Hematopoietic multipotent progenitor cell treated with erythropoietin and hydrocortisone succinate and interleukin-3 and kit ligand, for 17 days (in vitro differentiated cells): ENCODE data around the gene ACY1.

Experiments used
- DNase-seq: peaks from one replicate; pipeline ENCODE4 v3.0.0-alpha.2; 2015; ENCODE audit warnings: low spot score

The ACY1 gene

GRCh38 chr3:52005571-52005986, 22.2 kb downstream of the ACY1 start:
- no peak for DNase-seq

GRCh38 chr3:52006017-52006819, 22.9 kb downstream of the ACY1 start:
- DNase-seq: no peak

DNA sequence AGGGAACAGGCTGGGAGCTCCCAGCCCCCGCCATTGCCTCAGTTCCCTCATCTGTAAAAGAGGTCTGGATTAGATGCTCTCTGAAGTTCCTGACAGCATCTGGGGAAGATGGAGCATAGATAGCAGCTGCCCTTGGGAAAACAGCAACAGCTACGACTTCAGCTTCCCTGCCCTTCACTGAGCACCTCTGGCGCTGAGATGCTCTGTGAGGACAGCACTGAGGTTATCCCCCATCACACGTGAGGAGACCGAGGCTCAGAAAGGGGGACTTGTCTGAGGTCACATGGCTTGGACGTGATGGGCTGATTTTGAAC, 23.4 kb downstream of the ACY1 start:
- no peak for DNase-seq

DNA sequence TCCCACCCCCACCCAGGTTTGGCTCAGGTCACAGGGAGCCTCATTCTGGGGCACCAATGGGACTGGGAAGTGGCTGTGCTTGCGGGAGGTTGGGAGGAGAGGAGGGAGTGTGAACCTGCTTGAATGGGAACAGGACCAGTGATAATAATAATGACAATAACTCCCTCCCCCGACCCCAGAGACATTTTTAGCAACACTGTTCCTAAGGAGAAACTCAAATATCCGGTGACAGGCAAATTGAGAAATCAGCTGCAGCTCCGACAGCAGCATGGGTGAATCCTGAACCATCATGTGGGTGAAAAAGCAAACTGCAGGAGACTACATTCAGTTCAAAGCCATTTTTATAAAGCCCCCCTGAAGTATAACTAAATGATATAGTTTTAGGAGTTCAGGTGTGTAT, 24.0 kb downstream of the ACY1 start:
- no peak for DNase-seq

GRCh38 chr3:52010431-52010830, 27.1 kb downstream of the ACY1 start:
- no peak for DNase-seq

DNA sequence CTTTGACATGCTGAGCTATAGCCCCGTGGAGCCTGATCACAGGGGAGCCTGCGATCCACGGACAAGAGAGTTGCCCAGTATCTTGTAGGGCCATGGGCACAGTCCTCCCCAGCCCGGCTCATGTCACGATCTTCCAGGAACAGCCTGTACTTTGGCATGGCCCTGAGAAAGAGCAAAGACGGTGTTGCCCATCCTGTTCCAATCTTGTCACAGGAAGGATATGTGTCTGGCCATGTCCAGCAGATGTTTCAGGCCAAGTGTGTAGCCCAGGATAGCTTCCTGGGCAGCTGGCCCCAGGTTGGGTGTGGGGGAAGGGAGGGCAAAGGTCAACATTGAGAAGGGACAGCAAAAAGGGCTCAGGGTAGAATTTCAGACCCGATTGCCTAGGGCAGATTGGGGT, 29.4 kb downstream of the ACY1 start:
- DNase-seq: no peak

DNA sequence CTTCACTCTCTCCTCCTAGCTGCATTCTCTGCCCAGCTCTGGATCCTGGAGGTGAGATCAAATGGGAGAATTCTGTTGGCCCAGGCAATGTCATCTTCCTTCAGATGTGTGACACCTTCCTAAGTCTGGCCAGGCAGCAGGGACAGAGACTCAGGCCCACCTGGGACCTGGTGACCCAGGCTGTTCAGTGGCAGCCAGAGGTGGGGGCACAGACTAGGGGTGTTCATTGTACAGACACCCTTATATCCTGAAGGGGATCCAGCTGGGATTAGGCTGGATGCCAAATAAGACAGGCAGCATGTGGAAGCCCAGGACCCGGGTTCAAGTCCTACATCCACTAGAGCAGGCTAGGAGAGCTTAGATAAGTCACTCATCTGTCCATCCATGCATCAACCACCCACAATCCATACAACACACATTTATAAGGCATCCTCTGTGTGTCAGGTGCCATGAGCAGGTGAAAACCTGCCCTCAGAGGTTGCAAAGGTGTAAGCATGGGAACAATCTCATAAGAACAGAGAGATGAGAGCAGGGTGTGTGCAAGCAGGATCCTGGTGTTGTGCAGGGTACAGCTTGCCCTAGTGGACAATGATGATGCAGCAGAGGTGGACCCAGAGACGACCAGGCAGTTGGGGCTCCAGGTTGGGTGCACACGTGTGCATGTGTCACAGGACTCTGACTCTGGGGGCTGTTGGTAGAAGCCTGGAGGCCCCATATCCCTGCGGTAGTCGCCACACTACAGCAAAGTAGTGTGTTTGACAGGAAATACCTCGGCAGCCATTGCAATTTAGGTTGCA, 30.7 kb downstream of the ACY1 start:
- no peak for DNase-seq

DNA sequence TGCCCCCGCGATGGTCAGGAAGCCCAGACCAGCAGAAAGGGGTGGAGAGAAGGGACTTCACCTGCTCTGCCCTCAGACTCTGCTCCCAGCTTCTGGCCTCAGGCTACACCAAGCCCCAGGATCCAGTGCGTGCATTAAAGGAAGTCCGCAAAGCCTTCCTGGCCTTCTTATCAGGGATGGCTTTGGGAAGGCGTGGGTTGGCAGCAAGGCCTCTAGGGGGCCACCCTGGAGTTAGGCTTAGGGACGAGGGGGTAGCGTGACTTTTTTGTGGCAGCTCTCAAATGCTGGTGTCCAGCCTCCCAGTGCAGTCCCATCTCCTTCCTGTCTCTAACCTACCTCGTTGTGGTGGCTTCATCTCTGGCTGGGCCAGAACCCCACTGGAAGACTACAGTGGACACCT, 31.3 kb downstream of the ACY1 start:
- DNase-seq: no peak

GRCh38 chr3:52015438-52016228, 32.3 kb downstream of the ACY1 start:
- no peak for DNase-seq

DNA sequence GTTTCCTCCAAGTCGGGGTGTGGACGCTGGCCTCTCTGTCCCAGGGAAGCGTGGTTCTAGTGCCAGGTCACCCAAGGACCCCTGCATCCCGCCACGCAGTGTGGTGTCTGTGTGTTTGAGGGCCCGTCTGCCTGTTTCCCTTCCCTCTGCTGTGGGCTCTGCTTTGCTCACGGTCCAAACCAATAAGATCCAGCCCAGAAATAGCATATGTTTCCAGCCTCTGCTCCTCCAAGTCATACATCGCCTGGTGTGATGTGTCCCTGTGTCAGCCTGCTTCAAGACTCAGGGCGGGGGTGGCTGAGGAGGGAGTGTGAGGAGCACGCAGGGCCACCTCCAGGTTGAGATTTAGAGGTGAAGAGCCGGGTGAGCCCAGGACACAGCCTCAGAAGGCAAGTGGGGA, 34.3 kb downstream of the ACY1 start:
- no peak for DNase-seq

- DNase-seq: no peak
Observed at GRCh38 chr3:52018319-52019000, 35.1 kb downstream of the ACY1 start.

- DNase-seq: no peak
Observed at GRCh38 chr3:52019352-52020080, 36.2 kb downstream of the ACY1 start.

- DNase-seq: no peak
Observed at GRCh38 chr3:52020796-52021195, 37.5 kb downstream of the ACY1 start.

- no peak for DNase-seq
Observed at GRCh38 chr3:52021489-52022268, 38.3 kb downstream of the ACY1 start.

DNA sequence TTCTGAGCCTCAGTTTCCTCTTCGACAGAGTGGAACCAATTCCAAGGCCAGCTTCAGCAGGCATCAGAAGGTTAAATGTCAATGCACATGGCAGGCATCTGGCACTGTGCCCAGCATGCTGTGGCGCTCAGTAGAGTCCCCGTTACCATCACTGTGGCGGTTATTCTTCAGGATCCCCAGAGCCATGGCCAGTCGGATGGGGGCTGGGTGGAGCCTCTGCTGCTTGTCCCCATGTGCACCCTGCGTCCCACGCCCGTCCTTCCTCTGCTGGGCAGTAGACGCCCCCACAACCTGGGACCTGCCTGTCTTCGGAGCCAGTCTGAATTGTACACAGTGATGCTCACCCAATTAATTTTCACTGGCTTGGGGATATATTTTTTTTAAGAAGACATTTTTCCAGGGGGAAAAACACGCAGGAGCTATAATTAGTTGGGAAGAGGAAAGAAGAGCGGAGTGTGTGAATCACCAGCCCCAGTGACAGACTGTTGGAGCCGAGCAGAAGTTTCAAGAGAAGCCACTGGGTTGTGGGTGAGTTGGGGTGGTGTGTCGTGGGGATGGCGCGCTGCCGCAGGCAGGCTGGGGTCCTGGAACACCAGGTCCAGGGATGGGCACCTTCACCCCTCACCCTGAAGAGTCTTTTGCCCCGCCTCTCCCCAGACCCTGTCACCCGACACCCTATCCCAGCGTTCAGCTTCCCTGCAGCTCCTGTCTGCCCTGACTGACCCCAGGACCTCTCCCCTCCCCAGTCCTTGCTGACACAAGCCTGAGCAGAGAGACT, 39.2 kb downstream of the ACY1 start:
- DNase-seq: no peak

DNA sequence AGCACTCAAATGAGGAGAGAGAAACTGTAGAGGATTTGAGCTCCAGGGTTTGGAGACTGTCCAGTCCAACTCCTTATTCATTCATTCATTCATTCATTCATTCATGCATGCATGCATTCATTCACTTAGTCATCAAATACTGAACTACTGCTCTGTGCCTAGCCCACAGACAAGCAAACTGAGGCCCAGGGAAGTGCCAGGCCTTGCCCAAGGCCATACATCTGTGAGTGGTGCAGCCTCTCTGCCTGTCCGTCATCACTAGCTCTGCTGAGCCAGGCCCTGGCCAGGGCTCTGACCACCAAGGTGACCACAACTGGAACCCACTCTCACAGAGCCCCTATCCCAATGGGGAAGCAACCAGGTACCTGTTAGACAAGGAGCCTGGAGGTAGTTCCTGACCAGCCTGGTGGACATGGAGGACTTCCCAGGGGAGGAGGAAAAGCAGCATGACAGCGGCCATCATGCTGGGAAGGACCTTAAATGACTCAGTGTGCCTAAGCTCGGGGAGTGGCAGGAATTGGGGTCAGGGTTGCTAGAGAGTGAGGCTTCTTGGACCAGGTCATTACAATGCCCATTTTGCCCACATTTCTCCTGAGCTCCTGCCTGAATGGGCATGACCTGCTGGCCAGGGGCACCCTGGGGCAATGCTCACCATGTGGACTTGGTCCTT, 39.9 kb downstream of the ACY1 start:
- no peak for DNase-seq

GRCh38 chr3:52023860-52024764, 40.8 kb downstream of the ACY1 start:
- no peak for DNase-seq

GRCh38 chr3:52024765-52025452, 41.6 kb downstream of the ACY1 start:
- DNase-seq: no peak
